Endothelial cell of umbilical vein (primary cell): ENCODE data around the gene PRKAG2. TPM values are rescaled to one million over a fixed set of nuclear protein-coding genes. Genes with fewer than 3 reads are reported as not detected.

Experiments used
- BruUV-seq: library from RNA; stranded (reverse); fragments of 400-500 nt; replicated peaks from 2 replicates; lab custom pipeline; 2021; lab: Mats Ljungman, UMichigan
- CTCF ChIA-PET: fragments of 300-600, 350-600 bp; sonication (Branson Sonifier 250); formaldehyde crosslinking; loops from one replicate; lab custom pipeline; 2021; ENCODE audit warnings: antibody characterized with exemption, inconsistent platforms; lab: Charles Lee
- POLR2A ChIA-PET: fragments of 300-600, 350-600 bp; sonication (Branson Sonifier 250); formaldehyde crosslinking; loops from one replicate; lab custom pipeline; 2021; ENCODE audit warnings: antibody characterized with exemption, inconsistent platforms; lab: Charles Lee
- DNase-seq: peaks from one replicate; pipeline ENCODE4 v3.0.0-alpha.2; 2011; ENCODE audit warnings: low read depth, low spot score
- FAIRE-seq: peaks from 2 replicates; lab custom pipeline; 2011; peaks lifted over from hg19 to GRCh38; lab: Jason Lieb, UNC
- H2AFZ ChIP-seq: 2 replicates; pipeline ENCODE4 v1.6.0; 2012; ENCODE audit warnings: low read depth, low read length, control low read depth, inconsistent platforms
- H3K27ac ChIP-seq: 2 replicates; pipeline ENCODE4 v1.5.1; 2011; ENCODE audit warnings: low read depth, mild to moderate bottlenecking, control low read depth, low read length, moderate library complexity; ENCODE audit not compliant: insufficient read depth
- H3K27me3 ChIP-seq, 2 experiments: 2 replicates each; pipeline versions ENCODE4 v1.6.0 to v1.6.1; 2011; ENCODE audit warnings: low read length in 2 of 2, mixed read lengths in 1 of 2; ENCODE audit not compliant: control insufficient read depth in 2 of 2, insufficient read depth in 2 of 2
- H3K36me3 ChIP-seq, 2 experiments: 2 replicates in 1 of 2; 3 replicates in 1 of 2; pipeline ENCODE4 v1.5.1; 2011; ENCODE audit warnings: low read length in 2 of 2, mild to moderate bottlenecking in 1 of 2, moderate library complexity in 1 of 2; ENCODE audit not compliant: control insufficient read depth in 2 of 2, insufficient read depth in 2 of 2; ENCODE audit errors: extremely low read depth in 1 of 2
- H3K4me1 ChIP-seq: 3 replicates; pipeline ENCODE4 v1.5.1; 2011; ENCODE audit warnings: mild to moderate bottlenecking, low read length; ENCODE audit not compliant: control insufficient read depth, insufficient read depth; ENCODE audit errors: extremely low read depth
- H3K4me2 ChIP-seq: 2 replicates; pipeline ENCODE4 v1.6.1; 2011; ENCODE audit warnings: low read length, control low read depth, mixed read lengths; ENCODE audit not compliant: insufficient read depth
- H3K4me3 ChIP-seq, 3 experiments: fragments of 200-600 bp in 1 of 3; sonication (generic), shearing (Covaris generic) in 1 of 3; replicated peaks in 1 of 3; 2 replicates each; pipeline ENCODE4 v1.5.1; 2011 to 2016; ENCODE audit warnings: control low read depth in 3 of 3, low read length in 3 of 3, mild to moderate bottlenecking in 2 of 3, inconsistent platforms in 1 of 3, low read depth in 1 of 3, moderate library complexity in 1 of 3; ENCODE audit not compliant: insufficient read depth in 1 of 3
- H3K79me2 ChIP-seq: 2 replicates; pipeline ENCODE4 v1.6.0; 2012; ENCODE audit warnings: low read length, inconsistent platforms; ENCODE audit not compliant: control insufficient read depth, insufficient read depth
- H3K9ac ChIP-seq: replicated peaks from 2 replicates; pipeline ENCODE3; 2011; ENCODE audit warnings: low read length, control low read depth; ENCODE audit not compliant: insufficient read depth; ENCODE audit errors: extremely low read depth
- H3K9me1 ChIP-seq: replicated peaks from 3 replicates; pipeline ENCODE4 v1.6.0; 2011; ENCODE audit warnings: mild to moderate bottlenecking, low read length; ENCODE audit not compliant: control insufficient read depth, insufficient read depth; ENCODE audit errors: extremely low read depth
- H3K9me3 ChIP-seq: replicated peaks from 2 replicates; pipeline ENCODE4 v1.5.1; 2012; ENCODE audit warnings: low read length, inconsistent platforms; ENCODE audit not compliant: control insufficient read depth, insufficient read depth
- H4K20me1 ChIP-seq: replicated peaks from 2 replicates; pipeline ENCODE3; 2011; ENCODE audit warnings: mild to moderate bottlenecking, low read length; ENCODE audit not compliant: control insufficient read depth, insufficient read depth; ENCODE audit errors: extremely low read depth
- EZH2 ChIP-seq: IDR thresholded peaks from 2 replicates; pipeline ENCODE4 v1.6.1; 2012; ENCODE audit warnings: borderline replicate concordance, low read depth, mild to moderate bottlenecking, moderate library complexity, low read length, inconsistent platforms; ENCODE audit not compliant: severe bottlenecking
- FOS ChIP-seq: IDR thresholded peaks from 2 replicates; pipeline ENCODE4 v1.6.1; 2011; ENCODE audit warnings: mild to moderate bottlenecking, low read length, moderate library complexity, borderline replicate concordance; ENCODE audit not compliant: insufficient read depth
- GATA2 ChIP-seq: IDR thresholded peaks from 2 replicates; pipeline ENCODE4 v1.7.0; 2011; ENCODE audit warnings: low read depth, mild to moderate bottlenecking, moderate library complexity, mixed read lengths, low read length; ENCODE audit not compliant: insufficient read length, insufficient read depth
- JUN ChIP-seq: IDR thresholded peaks from 2 replicates; pipeline ENCODE4 v1.6.1; 2011; ENCODE audit warnings: borderline replicate concordance, low read depth; ENCODE audit not compliant: insufficient read length, insufficient read depth
- MYC ChIP-seq: IDR thresholded peaks from one replicate; pipeline ENCODE4 v1.6.1; 2011; ENCODE audit warnings: mild to moderate bottlenecking, low read depth, low read length
- POLR2A ChIP-seq: IDR thresholded peaks from 2 replicates; pipeline ENCODE4 v1.6.1; 2012; ENCODE audit warnings: low read depth, mild to moderate bottlenecking, control low read depth, low read length
- POLR2AphosphoS5 ChIP-seq: IDR thresholded peaks from 2 replicates; pipeline ENCODE4 v1.6.1; 2012; ENCODE audit warnings: low read depth, mild to moderate bottlenecking, control low read depth, low read length, moderate library complexity; ENCODE audit not compliant: insufficient read depth
- dilution Hi-C: fragments of 300-500 bp; cut with MboI; formaldehyde crosslinking; loops from one replicate; pipeline ENCODE4 v1.15.0; 2019; ENCODE audit warnings: low sequenced_read_pairs; ENCODE audit not compliant: extremely low pct_ligation_motif_present
- intact Hi-C: fragments of 100-400 bp; cut with micrococcal nuclease; formaldehyde crosslinking; loops from one replicate; pipeline ENCODE4 v1.10.0; 2022
- polyA plus RNA-seq, 4 experiments: library from polyadenylated mRNA; depleted of rRNA in 3 of 4; stranded (reverse) in 3 of 4; unstranded in 1 of 4; fragments of >200 nt; gene quantifications; 2 replicates each; pipeline versions ENCODE4 v1.2.1 to v1.2.3, GENCODE V29; 2011 to 2012; ENCODE audit warnings: missing spikeins in 1 of 4
- total RNA-seq: library from RNA; stranded (reverse); gene quantifications from 2 replicates; pipeline ENCODE4 v1.2.3, GENCODE V29; 2021
- TF ChIP-seq, protein P1 (sequence below), 2 donors: IDR thresholded peaks; 1 replicate in 1 of 2; 2 replicates in 1 of 2; pipeline ENCODE4 v1.5.1; 2011; ENCODE audit warnings: low read length in 2 of 2, mild to moderate bottlenecking in 2 of 2, moderate library complexity in 2 of 2, control low read depth in 1 of 2, inconsistent platforms in 1 of 2, low read depth in 1 of 2; ENCODE audit not compliant: insufficient read depth in 1 of 2; ENCODE audit errors: extremely low read depth in 1 of 2
- TF ChIP-seq, protein P2 (sequence below): IDR thresholded peaks from 2 replicates; pipeline ENCODE4 v1.6.1; 2011; ENCODE audit not compliant: insufficient read depth, insufficient read length

The PRKAG2 gene
- total and polyA plus RNA-seq, 2 donors (not counting 3 experiments of a cell fraction or from before 2014, with no cell fraction given), result 19.3 to 51.5 TPM

DNA sequence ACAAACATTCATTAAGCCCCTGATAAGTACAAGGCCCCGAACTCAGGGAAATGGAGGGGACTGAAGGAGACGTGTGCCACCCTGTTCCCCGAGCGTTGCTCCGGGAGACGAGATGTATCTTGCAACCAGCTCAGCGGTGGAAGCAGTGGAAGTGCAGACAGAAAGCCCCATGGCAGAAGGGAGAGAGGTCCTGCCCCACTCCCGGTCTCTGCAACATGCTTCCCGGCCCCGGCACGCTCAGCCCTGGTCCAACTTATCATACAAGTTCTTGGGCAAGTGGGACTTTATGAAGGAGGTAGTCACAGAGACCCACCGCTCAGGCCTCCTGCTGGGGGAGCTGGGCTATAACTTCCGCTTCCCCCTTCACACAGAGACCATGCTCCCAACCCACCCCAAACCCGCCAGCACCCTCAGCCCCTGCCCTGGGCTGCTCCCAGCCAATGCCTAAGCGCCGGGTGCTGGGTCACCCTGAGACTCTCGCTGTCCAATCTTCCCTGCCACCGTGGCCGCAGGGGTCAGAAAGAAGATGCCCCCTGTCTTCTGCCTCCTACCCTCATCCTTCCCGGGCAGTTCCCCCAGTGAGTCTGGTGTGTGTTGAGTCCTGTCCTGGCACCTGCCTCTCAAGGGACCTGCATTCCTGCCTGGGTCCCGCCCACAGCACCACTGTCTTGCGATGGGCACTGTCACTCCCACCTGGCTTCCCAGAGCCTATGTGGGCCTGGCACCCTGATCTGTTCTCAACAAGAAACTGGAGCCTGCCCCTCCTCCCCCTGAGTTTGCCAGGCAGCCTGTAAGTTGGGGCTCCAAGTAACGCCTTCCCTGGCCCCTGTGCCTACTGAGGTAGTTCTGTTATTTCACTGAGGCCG lies 157.7 kb downstream of the PRKAG2 start:
- no peak overlapping the region for H3K4me3 ChIP-seq
- no peaks in the 10 kb centered on the region for H3K79me2 ChIP-seq
- H2AFZ ChIP-seq, result no peak overlapping the region
- H4K20me1 ChIP-seq, result no peaks in the 10 kb centered on the region
- ChIA-PET POLR2A (no interaction called here), CTCF (no interaction called here)
- H3K27me3 ChIP-seq, result no peaks in the 10 kb centered on the region
- H3K4me2 ChIP-seq, result no peak overlapping the region
- H3K9me1 ChIP-seq, result no peaks in the 10 kb centered on the region
- H3K9ac ChIP-seq, result no peak overlapping the region
- H3K36me3 ChIP-seq, result no peaks in the 10 kb centered on the region
- H3K27ac ChIP-seq, result no peak overlapping the region
- no peaks in the 10 kb centered on the region for H3K4me1 ChIP-seq
- intact Hi-C loops (no loop called here), dilution Hi-C loops (no loop called here)
- DNase-seq (no peak), FAIRE-seq (no peak)
- TF ChIP-seq, protein P1, sequence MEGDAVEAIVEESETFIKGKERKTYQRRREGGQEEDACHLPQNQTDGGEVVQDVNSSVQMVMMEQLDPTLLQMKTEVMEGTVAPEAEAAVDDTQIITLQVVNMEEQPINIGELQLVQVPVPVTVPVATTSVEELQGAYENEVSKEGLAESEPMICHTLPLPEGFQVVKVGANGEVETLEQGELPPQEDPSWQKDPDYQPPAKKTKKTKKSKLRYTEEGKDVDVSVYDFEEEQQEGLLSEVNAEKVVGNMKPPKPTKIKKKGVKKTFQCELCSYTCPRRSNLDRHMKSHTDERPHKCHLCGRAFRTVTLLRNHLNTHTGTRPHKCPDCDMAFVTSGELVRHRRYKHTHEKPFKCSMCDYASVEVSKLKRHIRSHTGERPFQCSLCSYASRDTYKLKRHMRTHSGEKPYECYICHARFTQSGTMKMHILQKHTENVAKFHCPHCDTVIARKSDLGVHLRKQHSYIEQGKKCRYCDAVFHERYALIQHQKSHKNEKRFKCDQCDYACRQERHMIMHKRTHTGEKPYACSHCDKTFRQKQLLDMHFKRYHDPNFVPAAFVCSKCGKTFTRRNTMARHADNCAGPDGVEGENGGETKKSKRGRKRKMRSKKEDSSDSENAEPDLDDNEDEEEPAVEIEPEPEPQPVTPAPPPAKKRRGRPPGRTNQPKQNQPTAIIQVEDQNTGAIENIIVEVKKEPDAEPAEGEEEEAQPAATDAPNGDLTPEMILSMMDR (IDR thresholded peaks at IDR 0.05; ENCODE audit: extremely low read depth in 1 of 2, insufficient read depth in 1 of 2, low read depth in 1 of 2, low read length in 2 of 2), result no peak
- no peak for TF ChIP-seq GATA2
- no peak for TF ChIP-seq JUN
- no peak for TF ChIP-seq MYC
- TF ChIP-seq POLR2AphosphoS5, result no peak
- TF ChIP-seq POLR2A, result no peak
- TF ChIP-seq, protein P2, sequence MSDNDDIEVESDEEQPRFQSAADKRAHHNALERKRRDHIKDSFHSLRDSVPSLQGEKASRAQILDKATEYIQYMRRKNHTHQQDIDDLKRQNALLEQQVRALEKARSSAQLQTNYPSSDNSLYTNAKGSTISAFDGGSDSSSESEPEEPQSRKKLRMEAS, result no peak
- TF ChIP-seq FOS, result no peak
- TF ChIP-seq EZH2, result no peak
- H3K9me3 ChIP-seq, result no peaks in the 10 kb centered on the region
- no TSS peak for BruUV-seq
